Anterior cingulate cortex (tissue), 58 donors: ENCODE measurements around the gene EBP.
"Not testable (repeated sequence)": the region's sequence is repeated elsewhere in the genome, so short reads cannot be mapped to it uniquely, and the experiment has no call there.

ENCODE experiments used
- DNase-seq, 58 donors: peaks; one replicate each; lab custom pipeline; 2025; lab: John Stamatoyannopoulos, UW

Gene EBP

GRCh38 chrX:48520976-48521352 is 644 bp upstream of the EBP start:
- peak in 19 of 58 donors; percentile 1 to 49 (median 9) for DNase-seq

- no peak for DNase-seq
These were observed 683 bp downstream of the EBP start for GRCh38 chrX:48522291-48522690.

GRCh38 chrX:48523682-48524081 is 2.1 kb downstream of the EBP start:
- no peak for DNase-seq

- not testable (repeated sequence) for DNase-seq
These were observed 4.2 kb downstream of the EBP start for GRCh38 chrX:48525853-48526252.

- no peak for DNase-seq
These were observed 9.1 kb downstream of the EBP start for GRCh38 chrX:48530736-48531135.

- no peak for DNase-seq
These were observed 9.9 kb downstream of the EBP start for GRCh38 chrX:48531358-48531959.

GRCh38 chrX:48532161-48532560 is 10.6 kb downstream of the EBP start:
- DNase-seq = no peak

GRCh38 chrX:48533165-48533564 is 11.6 kb downstream of the EBP start:
- no peak for DNase-seq

- no peak for DNase-seq
These were observed 17.2 kb downstream of the EBP start for GRCh38 chrX:48538641-48539344.

GRCh38 chrX:48539345-48540027 is 17.9 kb downstream of the EBP start, which contains the start of gene TBC1D25:
TSS of gene TBC1D25 (plus strand) at chrX:48539714. CDS start at chrX:48539798, 84 bp downstream.
- peak; percentile 32 to 95 (median 87) for DNase-seq

- peak in 22 of 58 donors; percentile 1 to 46 (median 26) for DNase-seq
These were observed 18.4 kb downstream of the EBP start for GRCh38 chrX:48540028-48540375.

GRCh38 chrX:48540480-48540879 is 18.9 kb downstream of the EBP start:
- no peak for DNase-seq

- no peak for DNase-seq
These were observed 19.7 kb downstream of the EBP start for GRCh38 chrX:48541140-48541814.

GRCh38 chrX:48548871-48549270 is 27.3 kb downstream of the EBP start:
- DNase-seq = no peak

GRCh38 chrX:48555731-48556325 is 34.2 kb downstream of the EBP start:
- DNase-seq = not testable (repeated sequence)

GRCh38 chrX:48558271-48558670 is 36.7 kb downstream of the EBP start:
- DNase-seq = no peak

GRCh38 chrX:48559636-48560035 is 38.0 kb downstream of the EBP start:
- DNase-seq = no peak

- no peak for DNase-seq
These were observed 38.4 kb downstream of the EBP start for GRCh38 chrX:48560056-48560455.

GRCh38 chrX:48560681-48561080 is 39.1 kb downstream of the EBP start:
- no peak for DNase-seq

- no peak for DNase-seq
These were observed 48.4 kb downstream of the EBP start for GRCh38 chrX:48569958-48570357.
